CD4-positive, alpha-beta T cell (primary cell): Measurements from ENCODE around the gene FNDC3B. TPM values are rescaled to one million over a fixed set of nuclear protein-coding genes. Genes with fewer than 3 reads are reported as not detected.
"Not testable (repeated sequence)": the region's sequence is repeated elsewhere in the genome, so short reads cannot be mapped to it uniquely, and the experiment has no call there.

Source experiments
- ATAC-seq: fragments of 200-7000 bp; cut with Tn5 transposase; one replicate; pipeline ENCODE4 v1.10.0; 2022; ENCODE audit warnings: mild to moderate bottlenecking; ENCODE audit not compliant: poor library complexity
- CTCF ChIA-PET: fragments of 350-600 bp; sonication (Branson Sonifier 250); formaldehyde crosslinking; loops from one replicate; lab custom pipeline; 2021; ENCODE audit warnings: antibody characterized with exemption, inconsistent platforms; lab: Charles Lee
- POLR2A ChIA-PET: fragments of 350-600 bp; sonication (Branson Sonifier 250); formaldehyde crosslinking; loops from one replicate; lab custom pipeline; 2021; ENCODE audit warnings: antibody characterized with exemption, inconsistent platforms; lab: Charles Lee
- DNase-seq, 14 experiments: peaks; one replicate each; pipeline ENCODE4 v3.0.0-alpha.2; 2013 to 2020; ENCODE audit warnings: mixed read lengths in 2 of 14
- H3K27ac ChIP-seq, 2 donors: one replicate each; pipeline versions ENCODE4 v1.5.1 to v1.7.0; 2013; ENCODE audit warnings: low read length in 2 of 2, low read depth in 1 of 2, mild to moderate bottlenecking in 1 of 2
- H3K27me3 ChIP-seq, 2 experiments: 1 replicate in 1 of 2; 2 replicates in 1 of 2; pipeline versions ENCODE4 v1.6.1 to v1.7.0; 2013; ENCODE audit warnings: low read length in 2 of 2, control low read depth in 1 of 2, mild to moderate bottlenecking in 1 of 2, moderate library complexity in 1 of 2; ENCODE audit not compliant: insufficient read depth in 2 of 2, control insufficient read depth in 1 of 2
- H3K36me3 ChIP-seq: one replicate; pipeline ENCODE4 v1.6.1; 2013; ENCODE audit warnings: low read length, control low read depth; ENCODE audit not compliant: insufficient read depth
- H3K4me1 ChIP-seq: one replicate; pipeline ENCODE4 v1.6.1; 2013; ENCODE audit warnings: low read length, control low read depth; ENCODE audit not compliant: insufficient read depth
- H3K4me3 ChIP-seq: one replicate; pipeline ENCODE4 v1.5.1; 2013; ENCODE audit warnings: mild to moderate bottlenecking, low read length, moderate library complexity
- H3K9me3 ChIP-seq, 2 experiments: 1 replicate in 1 of 2; 2 replicates in 1 of 2; pipeline versions ENCODE4 v1.6.1 to v1.7.0; 2013; ENCODE audit warnings: low read length in 2 of 2, mild to moderate bottlenecking in 2 of 2, control low read depth in 1 of 2, moderate library complexity in 1 of 2; ENCODE audit not compliant: control insufficient read depth in 1 of 2, insufficient read depth in 1 of 2
- H3K27ac Mint-ChIP-seq: one replicate; pipeline ENCODE4 v1.8.0; 2020; ENCODE audit warnings: mixed read lengths
- H3K27me3 Mint-ChIP-seq: one replicate; pipeline ENCODE4 v1.8.0; 2021; ENCODE audit warnings: mixed read lengths
- H3K36me3 Mint-ChIP-seq: one replicate; pipeline ENCODE4 v1.8.0; 2021; ENCODE audit warnings: low read depth, mixed read lengths
- H3K4me1 Mint-ChIP-seq: one replicate; pipeline ENCODE4 v1.8.0; 2021; ENCODE audit warnings: low read depth, mixed read lengths
- H3K4me3 Mint-ChIP-seq: one replicate; pipeline ENCODE4 v1.8.0; 2020; ENCODE audit warnings: mild to moderate bottlenecking, mixed read lengths
- H3K9me3 Mint-ChIP-seq: one replicate; pipeline ENCODE4 v1.8.0; 2020; ENCODE audit warnings: mixed read lengths
- CTCF ChIP-seq: fragments of 200-600 bp; IDR thresholded peaks from one replicate; pipeline ENCODE4 v1.8.0; 2022; ENCODE audit warnings: antibody characterized with exemption, mild to moderate bottlenecking
- intact Hi-C, 2 experiments: fragments of 100-400 bp; cut with DNase I in 1 of 2; cut with micrococcal nuclease in 1 of 2; formaldehyde crosslinking; loops; one replicate each; pipeline versions ENCODE4 v1.15.1 to v1.9.0; 2023 to 2025; cut with DNase I, micrococcal nuclease
- total RNA-seq, 174 experiments: library from RNA in 2 of 174; stranded (reverse) in 2 of 174; gene quantifications; one replicate each; pipeline ENCODE4 v1.2.3 and lab custom pipeline; 2021 to 2026

The FNDC3B gene
- total RNA-seq, 2 experiments from 2014 or later, result 26.1 to 28.7 TPM

DNA sequence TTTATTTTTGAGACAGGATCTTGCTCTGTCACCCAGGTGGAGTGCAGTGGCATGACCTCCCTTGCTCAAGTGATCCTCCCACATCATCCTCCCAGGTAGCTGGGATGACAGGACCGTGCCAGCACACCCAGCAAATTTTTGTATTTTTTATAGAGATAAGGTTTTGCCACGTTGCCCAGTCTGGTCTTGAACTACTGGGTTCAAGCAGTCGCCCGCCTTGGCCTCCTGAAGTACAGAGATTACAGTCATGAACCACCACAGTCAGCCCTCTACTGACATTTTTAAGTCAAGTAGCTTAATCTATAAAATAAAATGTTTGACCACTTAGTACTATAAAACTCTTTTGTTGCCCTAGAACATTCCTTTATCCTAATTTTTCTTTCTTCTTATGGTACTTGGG, 198.8 kb downstream of the FNDC3B start:
- Histone ChIP-seq H3K4me1 (no peaks in the 10 kb centered on the region), H3K27ac (no peak overlapping the region), H3K36me3 (no peaks in the 10 kb centered on the region), H3K9me3 (peaks cover 0 to 6% of the 10 kb centered on the region in 2 experiments), H3K27me3 (no peaks in the 10 kb centered on the region), H3K4me3 (no peak overlapping the region)
- H3K27me3 Mint-ChIP-seq, result no peaks in the 10 kb centered on the region
- POLR2A ChIA-PET, result no interaction called here
- H3K27ac Mint-ChIP-seq, result no peak overlapping the region
- ATAC-seq, result no peak
- intact Hi-C loops, result no loop called here
- TF ChIP-seq CTCF, result no peak
- peaks cover 7% of the 10 kb centered on the region for H3K9me3 Mint-ChIP-seq
- no peak overlapping the region for H3K4me3 Mint-ChIP-seq
- no peak for DNase-seq
- H3K36me3 Mint-ChIP-seq, result peaks cover 39% of the 10 kb centered on the region
- peaks cover 5% of the 10 kb centered on the region for H3K4me1 Mint-ChIP-seq
- CTCF ChIA-PET, result no interaction called here

DNA sequence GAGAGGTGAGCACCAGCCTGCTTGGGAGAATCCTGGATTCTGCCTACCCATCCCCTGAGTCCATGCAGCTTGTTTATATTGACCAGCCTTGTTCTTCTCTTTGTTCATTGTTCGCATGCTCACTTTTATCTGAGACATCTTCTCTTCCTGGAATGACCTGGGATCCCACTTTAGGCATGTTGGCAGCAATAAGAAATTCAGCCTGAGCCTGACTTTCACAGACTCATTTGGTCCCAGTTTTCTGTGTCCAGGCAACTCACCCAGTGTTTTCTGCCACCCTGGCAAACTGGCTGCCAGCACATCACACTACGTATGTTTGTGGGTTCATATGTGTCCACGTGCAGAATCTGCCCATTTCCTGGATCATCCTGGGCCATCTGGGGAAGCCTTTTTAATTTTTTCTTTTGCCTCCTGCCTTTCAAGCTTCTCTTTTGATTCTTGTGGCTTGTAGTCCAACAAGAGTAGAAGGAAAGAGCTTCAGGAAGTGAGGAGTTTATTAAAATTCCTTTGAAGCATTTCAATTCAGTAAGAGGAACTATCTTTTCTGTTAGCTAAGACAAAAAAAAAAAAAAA, 199.9 kb downstream of the FNDC3B start:
- Histone ChIP-seq H3K36me3 (no peaks in the 10 kb centered on the region), H3K4me1 (no peaks in the 10 kb centered on the region), H3K27ac (no peak overlapping the region), H3K27me3 (no peaks in the 10 kb centered on the region), H3K9me3 (peaks cover 0 to 6% of the 10 kb centered on the region in 2 experiments), H3K4me3 (no peak overlapping the region)
- Mint-ChIP-seq H3K4me1 (peaks cover 14% of the 10 kb centered on the region), H3K27ac (no peak overlapping the region), H3K4me3 (no peak overlapping the region), H3K36me3 (peaks cover 50% of the 10 kb centered on the region), H3K9me3 (peaks cover 9% of the 10 kb centered on the region), H3K27me3 (no peaks in the 10 kb centered on the region)
- peak in 1 of 14 experiments; percentile 6 for DNase-seq
- intact Hi-C loops, result no loop called here
- no peak for ATAC-seq
- ChIA-PET CTCF (interaction anchor here (0.7 to 0.8 kb wide), 3 partner anchors 11 to 990 kb away, joined by 3 to 4 read pairs (median 3); no protein-coding TSS in a partner anchor), POLR2A (no interaction called here)
- no peak for TF ChIP-seq CTCF

DNA sequence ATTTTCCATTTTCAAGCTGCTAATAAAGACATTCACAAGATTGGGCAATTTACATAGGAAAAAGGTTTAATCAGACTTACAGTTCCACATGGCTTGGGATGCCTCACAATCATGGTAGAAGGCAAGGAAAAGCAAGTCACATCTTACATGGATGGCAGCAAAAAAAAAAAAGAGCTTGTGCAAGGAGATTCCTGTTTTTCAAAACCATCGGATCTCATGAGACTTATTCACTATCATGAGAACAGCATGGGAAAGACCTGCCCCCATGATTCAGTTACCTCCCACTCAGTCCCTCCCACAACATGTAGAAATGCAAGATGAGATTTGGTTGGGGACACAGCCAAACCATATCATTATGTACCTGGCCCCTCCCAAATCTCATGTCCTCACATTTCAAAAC, 202.0 kb downstream of the FNDC3B start:
- Mint-ChIP-seq H3K36me3 (peaks cover 50% of the 10 kb centered on the region), H3K9me3 (peaks cover 9% of the 10 kb centered on the region), H3K27me3 (no peaks in the 10 kb centered on the region), H3K4me3 (no peak overlapping the region), H3K27ac (no peak overlapping the region), H3K4me1 (peaks cover 21% of the 10 kb centered on the region)
- ChIA-PET POLR2A (no interaction called here), CTCF (no interaction called here)
- ATAC-seq (no peak), DNase-seq (no peak)
- Histone ChIP-seq H3K36me3 (no peaks in the 10 kb centered on the region), H3K4me3 (no peak overlapping the region), H3K27me3 (no peaks in the 10 kb centered on the region), H3K27ac (no peak overlapping the region), H3K4me1 (no peaks in the 10 kb centered on the region), H3K9me3 (peaks cover 0 to 6% of the 10 kb centered on the region in 2 experiments)
- no peak for TF ChIP-seq CTCF
- intact Hi-C loops, result no loop called here

GRCh38 chr3:172242471-172242870, 203.1 kb downstream of the FNDC3B start:
- Mint-ChIP-seq H3K4me1 (peaks cover 21% of the 10 kb centered on the region), H3K36me3 (peaks cover 55% of the 10 kb centered on the region)
- H3K9me3 ChIP-seq, H3K9me3 Mint-ChIP-seq, H3K4me3 Mint-ChIP-seq, H3K27me3 ChIP-seq, ATAC-seq, H3K4me3 ChIP-seq, POLR2A ChIA-PET, H3K27ac Mint-ChIP-seq, DNase-seq, intact Hi-C loops, H3K27ac ChIP-seq, H3K27me3 Mint-ChIP-seq, H3K36me3 ChIP-seq, H3K4me1 ChIP-seq: not testable (repeated sequence)
- CTCF ChIA-PET, result interaction anchor here (0.9 kb wide), 1 partner anchor 83 kb away, joined by 3 read pairs; no protein-coding TSS in a partner anchor

DNA sequence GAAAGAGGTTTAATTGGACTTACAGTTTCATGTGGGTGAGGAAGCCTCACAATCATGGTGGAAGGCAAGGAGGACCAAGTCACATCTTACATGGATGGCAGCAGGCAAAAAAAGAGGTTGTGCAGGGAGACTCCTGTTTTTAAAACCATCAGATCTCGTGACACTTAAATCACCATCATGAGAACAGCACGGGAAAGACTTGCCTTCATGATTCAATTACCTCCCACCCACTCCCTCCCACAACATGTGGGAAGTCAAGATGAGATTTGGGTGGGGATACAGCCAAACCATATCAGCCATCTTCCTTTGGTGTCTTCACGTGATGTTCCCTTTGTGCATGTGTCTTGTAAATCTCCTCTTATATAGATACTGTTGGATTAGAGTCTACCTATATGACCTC, 204.0 kb downstream of the FNDC3B start:
- H3K27me3 Mint-ChIP-seq, intact Hi-C loops, H3K9me3 ChIP-seq, CTCF ChIA-PET, DNase-seq, H3K4me3 ChIP-seq, H3K4me3 Mint-ChIP-seq, ATAC-seq, H3K9me3 Mint-ChIP-seq, POLR2A ChIA-PET, H3K4me1 ChIP-seq, H3K27me3 ChIP-seq, H3K27ac Mint-ChIP-seq, H3K36me3 ChIP-seq, H3K27ac ChIP-seq: not testable (repeated sequence)
- peaks cover 53% of the 10 kb centered on the region for H3K36me3 Mint-ChIP-seq
- H3K4me1 Mint-ChIP-seq, result peaks cover 21% of the 10 kb centered on the region
